Stimulated activated CD4-positive, alpha-beta T cell treated with anti-CD3 and anti-CD28 coated beads, Interleukin-15, amount 100 ng/mL, for 24 hours (primary cell): ENCODE data around the gene LRRC7.

Experiments used
- DNase-seq: peaks from one replicate; pipeline ENCODE4 v3.0.0-alpha.2; 2020

The LRRC7 gene

GRCh38 chr1:70112838-70113237, 545.1 kb downstream of the LRRC7 start:
- DNase-seq = no peak

GRCh38 chr1:70115315-70115714, 547.6 kb downstream of the LRRC7 start:
- DNase-seq = no peak

- no peak for DNase-seq
Measured at GRCh38 chr1:70117046-70117445, 549.3 kb downstream of the LRRC7 start.

GRCh38 chr1:70134148-70134547, 566.4 kb downstream of the LRRC7 start:
- no peak for DNase-seq

- DNase-seq = no peak
Measured at GRCh38 chr1:70140343-70140742, 572.6 kb downstream of the LRRC7 start.

- no peak for DNase-seq
Measured at GRCh38 chr1:70140894-70141293, 573.2 kb downstream of the LRRC7 start.

GRCh38 chr1:70142075-70142474, 574.4 kb downstream of the LRRC7 start:
- no peak for DNase-seq

- no peak for DNase-seq
Measured at GRCh38 chr1:70143048-70143659, 575.4 kb downstream of the LRRC7 start.

- DNase-seq = no peak
Measured at GRCh38 chr1:70146488-70146887, 578.8 kb downstream of the LRRC7 start.

- DNase-seq = no peak
Measured at GRCh38 chr1:70150444-70150843, 582.7 kb downstream of the LRRC7 start.

GRCh38 chr1:70153739-70154138, 586.0 kb downstream of the LRRC7 start:
- no peak for DNase-seq

GRCh38 chr1:70156529-70157120, 588.9 kb downstream of the LRRC7 start:
- DNase-seq = no peak

GRCh38 chr1:70164350-70164749, 596.6 kb downstream of the LRRC7 start:
- DNase-seq = no peak

- no peak for DNase-seq
Measured at GRCh38 chr1:70168283-70168682, 600.6 kb downstream of the LRRC7 start.

GRCh38 chr1:70169018-70169839, 601.5 kb downstream of the LRRC7 start:
- no peak for DNase-seq

GRCh38 chr1:70171512-70171911, 603.8 kb downstream of the LRRC7 start:
- no peak for DNase-seq
